ENCODE measurements around the gene SEMA6D.

GRCh38 chr15:47726399-47726823 is 9.1 kb downstream of the SEMA6D start:
- TF ChIP-seq, protein P1, sequence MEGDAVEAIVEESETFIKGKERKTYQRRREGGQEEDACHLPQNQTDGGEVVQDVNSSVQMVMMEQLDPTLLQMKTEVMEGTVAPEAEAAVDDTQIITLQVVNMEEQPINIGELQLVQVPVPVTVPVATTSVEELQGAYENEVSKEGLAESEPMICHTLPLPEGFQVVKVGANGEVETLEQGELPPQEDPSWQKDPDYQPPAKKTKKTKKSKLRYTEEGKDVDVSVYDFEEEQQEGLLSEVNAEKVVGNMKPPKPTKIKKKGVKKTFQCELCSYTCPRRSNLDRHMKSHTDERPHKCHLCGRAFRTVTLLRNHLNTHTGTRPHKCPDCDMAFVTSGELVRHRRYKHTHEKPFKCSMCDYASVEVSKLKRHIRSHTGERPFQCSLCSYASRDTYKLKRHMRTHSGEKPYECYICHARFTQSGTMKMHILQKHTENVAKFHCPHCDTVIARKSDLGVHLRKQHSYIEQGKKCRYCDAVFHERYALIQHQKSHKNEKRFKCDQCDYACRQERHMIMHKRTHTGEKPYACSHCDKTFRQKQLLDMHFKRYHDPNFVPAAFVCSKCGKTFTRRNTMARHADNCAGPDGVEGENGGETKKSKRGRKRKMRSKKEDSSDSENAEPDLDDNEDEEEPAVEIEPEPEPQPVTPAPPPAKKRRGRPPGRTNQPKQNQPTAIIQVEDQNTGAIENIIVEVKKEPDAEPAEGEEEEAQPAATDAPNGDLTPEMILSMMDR (IDR thresholded peaks at IDR 0.05; ENCODE audit: poor library complexity), result no peak
- TF ChIP-seq EZH2phosphoT487 (IDR thresholded peaks at IDR 0.05; ENCODE audit: low read depth, severe bottlenecking, unreplicated experiment), result no peak

Data from hepatocyte (in vitro differentiated cells).